ENCODE results near the gene RARRES2. TPM values are rescaled to one million over a fixed set of nuclear protein-coding genes. Genes with fewer than 3 reads are reported as not detected.

RARRES2 gene
- not detected in 2 replicates for total RNA-seq

GRCh38 chr7:150341263-150342120 lies at the start of gene RARRES2:
Gene RARRES2 (minus strand): TSS chr7:150341629. CDS start chr7:150340609, 1,020 bp downstream.

GRCh38 chr7:150378853-150379440 lies 37.5 kb upstream of the RARRES2 start, which contains the start of gene ZNF775:
Gene ZNF775 (plus strand): TSS chr7:150379330. CDS start chr7:150388471, 9,141 bp downstream.

GRCh38 chr7:150368096-150368883 lies 26.9 kb upstream of the RARRES2 start, which contains the start of gene REPIN1:
Gene REPIN1 (plus strand): TSS chr7:150368822. CDS start chr7:150369712, 890 bp downstream.

GRCh38 chr7:150322833-150323681 lies 18.4 kb downstream of the RARRES2 start, which contains the start of the genes ACTR3C and LRRC61:
Gene ACTR3C (minus strand): TSS chr7:150323545. CDS start chr7:150295296, 28,249 bp downstream.
Gene LRRC61 (plus strand): TSS chr7:150323355. CDS start chr7:150336862, 13,507 bp downstream.

Other genes with a start within 250 kb of the RARRES2 start
- gene LRRC61, start 18.3 kb downstream of the RARRES2 start, total RNA-seq = 24.4 and 31.5 TPM in 2 replicates
- gene ACTR3C, start 18.1 kb downstream of the RARRES2 start, total RNA-seq = 2.0 and 2.8 TPM in 2 replicates
- 28.5 and 36.2 TPM in 2 replicates for gene REPIN1, start 27.2 kb upstream of the RARRES2 start, total RNA-seq
- gene ZNF775, start 37.7 kb upstream of the RARRES2 start, total RNA-seq = 3.7 and 4.6 TPM in 2 replicates
- 0.19 TPM in 1 of 2 replicates, not detected in the other for gene GIMAP8, start 109.0 kb upstream of the RARRES2 start, total RNA-seq
- gene GIMAP7, start 173.2 kb upstream of the RARRES2 start, total RNA-seq = not detected in 2 replicates
- not detected in 2 replicates for gene GIMAP4, start 225.8 kb upstream of the RARRES2 start, total RNA-seq

All from hair follicular keratinocyte (primary cell).